IMR-90 (cell line): ENCODE data around the gene MAN2A2. TPM values are rescaled to one million over a fixed set of nuclear protein-coding genes. Genes with fewer than 3 reads are reported as not detected.

Experiments
- ATAC-seq: fragments of 200-7000 bp; cut with Tn5 transposase; 2 replicates; pipeline ENCODE4 v1.9.1; 2020; ENCODE audit warnings: low read depth, mild to moderate bottlenecking, moderate library complexity
- BruUV-seq: library from RNA; stranded (reverse); fragments of 400-500 nt; replicated peaks from 2 replicates; lab custom pipeline; 2021; lab: Mats Ljungman, UMichigan
- CTCF ChIA-PET: fragments of 300-600 bp; formaldehyde crosslinking; extraction: SDS; loops from one replicate; lab custom pipeline; 2021; ENCODE audit warnings: antibody characterized with exemption; lab: Yijun Ruan, JAX
- POLR2A ChIA-PET: fragments of 300-600 bp; sonication (Branson Sonifier 250); formaldehyde crosslinking; loops from one replicate; lab custom pipeline; 2022; ENCODE audit warnings: antibody characterized with exemption; ENCODE audit not compliant: unreplicated experiment; lab: Charles Lee
- DNase-seq: peaks from one replicate; pipeline ENCODE4 v3.0.0; 2013
- H2AFZ ChIP-seq: replicated peaks from 2 replicates; pipeline ENCODE3; 2013; ENCODE audit warnings: low read length, mild to moderate bottlenecking; ENCODE audit not compliant: poor library complexity
- H2AK5ac ChIP-seq: 2 replicates; pipeline ENCODE4 v1.6.1; 2013; ENCODE audit warnings: low read depth, low read length, inconsistent platforms
- H2AK9ac ChIP-seq: replicated peaks from 2 replicates; pipeline ENCODE3; 2013; ENCODE audit warnings: mild to moderate bottlenecking, low read depth, low read length, moderate library complexity; ENCODE audit not compliant: poor library complexity
- H2BK120ac ChIP-seq: 2 replicates; pipeline ENCODE4 v1.6.1; 2013; ENCODE audit warnings: low read depth, low read length, inconsistent platforms
- H2BK15ac ChIP-seq: 3 replicates; pipeline ENCODE4 v1.6.1; 2013; ENCODE audit warnings: low read depth, low read length, inconsistent platforms
- H2BK20ac ChIP-seq: 2 replicates; pipeline ENCODE4 v1.6.1; 2013; ENCODE audit warnings: low read depth, mild to moderate bottlenecking, inconsistent platforms, low read length, moderate library complexity
- H2BK5ac ChIP-seq: 2 replicates; pipeline ENCODE4 v1.6.1; 2013; ENCODE audit warnings: mild to moderate bottlenecking, low read depth, low read length, inconsistent platforms; ENCODE audit not compliant: poor library complexity, severe bottlenecking
- H3K14ac ChIP-seq: replicated peaks from 2 replicates; pipeline ENCODE4 v1.6.1; 2013; ENCODE audit warnings: low read depth, low read length, inconsistent platforms
- H3K18ac ChIP-seq: 2 replicates; pipeline ENCODE4 v1.6.1; 2013; ENCODE audit warnings: low read depth, low read length, control low read depth
- H3K23ac ChIP-seq: 2 replicates; pipeline ENCODE4 v1.6.1; 2013; ENCODE audit warnings: low read depth, low read length, inconsistent platforms
- H3K27ac ChIP-seq: 2 replicates; pipeline ENCODE4 v1.5.1; 2013; ENCODE audit warnings: mild to moderate bottlenecking, control low read depth, low read length; ENCODE audit not compliant: insufficient read depth
- H3K27me3 ChIP-seq: 2 replicates; pipeline ENCODE4 v1.6.1; 2013; ENCODE audit warnings: low read length; ENCODE audit not compliant: control insufficient read depth, insufficient read depth
- H3K36me3 ChIP-seq: 2 replicates; pipeline ENCODE4 v1.6.1; 2013; ENCODE audit warnings: low read length, mixed read lengths; ENCODE audit not compliant: control insufficient read depth, insufficient read depth
- H3K4ac ChIP-seq: 2 replicates; pipeline ENCODE4 v1.6.1; 2013; ENCODE audit warnings: low read depth, low read length, inconsistent platforms
- H3K4me1 ChIP-seq: 2 replicates; pipeline ENCODE4 v1.6.1; 2013; ENCODE audit warnings: low read length, mixed read lengths; ENCODE audit not compliant: control insufficient read depth, insufficient read depth
- H3K4me2 ChIP-seq: 2 replicates; pipeline ENCODE4 v1.6.1; 2013; ENCODE audit warnings: low read depth, mild to moderate bottlenecking, control low read depth, low read length, moderate library complexity
- H3K4me3 ChIP-seq: 2 replicates; pipeline ENCODE4 v1.5.1; 2013; ENCODE audit warnings: low read depth, mild to moderate bottlenecking, control low read depth, low read length, moderate library complexity; ENCODE audit not compliant: insufficient read depth
- H3K56ac ChIP-seq: 2 replicates; pipeline ENCODE4 v1.6.1; 2013; ENCODE audit warnings: low read length, inconsistent platforms; ENCODE audit not compliant: insufficient read depth; ENCODE audit errors: extremely low read depth
- H3K79me1 ChIP-seq, 2 experiments: 2 replicates each; pipeline ENCODE4 v1.6.1; 2013; ENCODE audit warnings: low read length in 2 of 2, inconsistent platforms in 1 of 2, low read depth in 1 of 2
- H3K9ac ChIP-seq: 2 replicates; pipeline ENCODE4 v1.6.1; 2013; ENCODE audit warnings: low read depth, low read length, control low read depth
- H3K9me1 ChIP-seq: 2 replicates; pipeline ENCODE4 v1.6.1; 2013; ENCODE audit warnings: low read length, inconsistent platforms; ENCODE audit not compliant: insufficient read depth
- H3K9me3 ChIP-seq: 2 replicates; pipeline ENCODE4 v1.6.1; 2013; ENCODE audit warnings: low read length; ENCODE audit not compliant: control insufficient read depth, insufficient read depth
- H4K20me1 ChIP-seq: 2 replicates; pipeline ENCODE4 v1.6.1; 2013; ENCODE audit warnings: low read length, inconsistent platforms; ENCODE audit not compliant: insufficient read depth
- H4K5ac ChIP-seq: 2 replicates; pipeline ENCODE4 v1.6.1; 2013; ENCODE audit warnings: mild to moderate bottlenecking, low read depth, low read length, control low read depth
- H4K8ac ChIP-seq, 2 experiments: 2 replicates each; pipeline ENCODE4 v1.6.1; 2013; ENCODE audit warnings: low read depth in 2 of 2, low read length in 2 of 2, control low read depth in 1 of 2, inconsistent platforms in 1 of 2
- H4K91ac ChIP-seq: 2 replicates; pipeline ENCODE4 v1.6.1; 2013; ENCODE audit warnings: low read depth, low read length, inconsistent platforms; ENCODE audit not compliant: insufficient read depth
- BHLHE40 ChIP-seq: fragments of 150-350 bp; IDR thresholded peaks from 2 replicates; pipeline ENCODE4 v1.6.1; 2016; ENCODE audit warnings: mild to moderate bottlenecking, low read depth, low read length
- CEBPB ChIP-seq: IDR thresholded peaks from 2 replicates; pipeline ENCODE4 v1.6.1; 2012; ENCODE audit warnings: low read depth, low read length, improper control_type of control experiment
- CHD1 ChIP-seq: IDR thresholded peaks from 2 replicates; pipeline ENCODE4 v1.6.1; 2012; ENCODE audit warnings: low read depth, low read length, improper control_type of control experiment
- RAD21 ChIP-seq: IDR thresholded peaks from 2 replicates; pipeline ENCODE4 v1.6.1; 2012; ENCODE audit warnings: low read length, improper control_type of control experiment
- SMC3 ChIP-seq: fragments of 150-350 bp; IDR thresholded peaks from 2 replicates; pipeline ENCODE4 v1.6.1; 2016; ENCODE audit warnings: low read depth, mild to moderate bottlenecking, antibody characterized with exemption, low read length, moderate library complexity
- USF2 ChIP-seq: fragments of 150-350 bp; IDR thresholded peaks from 2 replicates; pipeline ENCODE4 v1.6.1; 2017; ENCODE audit warnings: mild to moderate bottlenecking, antibody characterized with exemption, low read length, low read depth
- WGBS, 2 experiments: methylation state at CpG; one replicate each; pipeline versions ENCODE4 v1.1.5 to v1.1.7; 2013; ENCODE audit warnings: missing lambda C conversion rate in 2 of 2; ENCODE audit not compliant: insufficient read length in 1 of 2; ENCODE audit errors: extremely low coverage in 2 of 2; 5-methylcytosine and 5-hydroxymethylcytosine counted together
- dilution Hi-C: fragments of 300-500 bp; cut with HindIII; formaldehyde crosslinking; loops from one replicate; pipeline ENCODE4 v1.14.3; 2018; ENCODE audit warnings: low sequenced_read_pairs; ENCODE audit not compliant: unreplicated experiment
- in situ Hi-C: fragments of 300-500 bp; cut with MboI; formaldehyde crosslinking; loops from 3 replicates; pipeline ENCODE4 v1.14.3; 2019; ENCODE audit warnings: low sequenced_read_pairs, inconsistent platforms, mixed read lengths
- intact Hi-C: fragments of 100-400 bp; cut with micrococcal nuclease; formaldehyde crosslinking; loops from 2 replicates; pipeline ENCODE4 v1.10.0; 2022
- polyA plus RNA-seq, 3 experiments: library from polyadenylated mRNA; depleted of rRNA; stranded (reverse); fragments of >200 nt; gene quantifications; 2 replicates each; pipeline ENCODE4 v1.2.3, GENCODE V29; 2012; ENCODE audit warnings: low replicate concordance in 1 of 3
- total RNA-seq: library from RNA; depleted of rRNA; stranded (reverse); fragments of >200 nt; gene quantifications from 2 replicates; pipeline ENCODE4 v1.2.3, GENCODE V29; 2012

Gene MAN2A2
- total and polyA plus RNA-seq, 2 of the 4 experiments (the other 2 are of a cell fraction) = 3.4 to 52.5 TPM

- Histone ChIP-seq H2AFZ (peak overlapping the region; percentile 95), H2BK20ac (no peak overlapping the region), H3K79me1 (peaks cover 13 to 38% of the 10 kb centered on the region in 2 experiments), H3K9me3 (no peaks in the 10 kb centered on the region), H3K23ac (no peak overlapping the region), H3K4me2 (peak overlapping the region; percentile 96; the same call in 1 of the 2 replicates), H3K27ac (no peak overlapping the region), H2BK120ac (no peak overlapping the region), H2BK15ac (no peak overlapping the region), H3K36me3 (no peaks in the 10 kb centered on the region), H4K20me1 (peaks cover 6% of the 10 kb centered on the region; the same call in 1 of the 2 replicates), H2AK9ac (no peak overlapping the region), H3K27me3 (no peaks in the 10 kb centered on the region), H4K91ac (no peak overlapping the region), H2BK5ac (no peak overlapping the region), H2AK5ac (no peak overlapping the region), H3K9me1 (peaks cover 11% of the 10 kb centered on the region), H4K8ac (no peak overlapping the region; a peak in 1 of 4 replicates), H3K56ac (no peak overlapping the region), H4K5ac (no peak overlapping the region), H3K14ac (no peak overlapping the region), H3K9ac (no peak overlapping the region), H3K18ac (no peak overlapping the region), H3K4me3 (peak overlapping the region; percentile 81; the same call in 1 of the 2 replicates), H3K4me1 (peaks cover 11% of the 10 kb centered on the region), H3K4ac (no peak overlapping the region)
- intact Hi-C loops (no loop called here), dilution Hi-C loops (no loop called here), in situ Hi-C loops (no loop called here)
- 30% methylated on average over 2 of the region's 6 CpGs; no CpG with 5 or more reads in 1 of the 2 experiments for WGBS, 2 experiments
- TF ChIP-seq CHD1 (no peak), RAD21 (0 out of 2 replicates have a peak, but pooled peaks have one; percentile 8), CEBPB (no peak), BHLHE40 (no peak), USF2 (no peak), SMC3 (no peak)
- no peak for ATAC-seq
- CTCF ChIA-PET = interaction anchor here (0.9 to 1.9 kb wide), 2 partner anchors 23 to 284 kb away, joined by 4 to 6 read pairs; no protein-coding TSS in a partner anchor
- no peak for DNase-seq
- no TSS peak for BruUV-seq
- POLR2A ChIA-PET = no interaction called here
These were observed 28.4 kb downstream of the MAN2A2 start for GRCh38 chr15:90931575-90931827.
